GM12874 (cell line): ENCODE results near the gene LMTK3.

Experiments
- CTCF ChIP-seq: IDR thresholded peaks from 2 replicates; pipeline ENCODE4 v1.5.1; 2011; ENCODE audit warnings: low read depth, mild to moderate bottlenecking, control low read depth, low read length, moderate library complexity; ENCODE audit not compliant: insufficient read depth

Gene LMTK3

GRCh38 chr19:48442116-48443035, 69.3 kb downstream of the LMTK3 start:
- no peak for TF ChIP-seq CTCF

- no peak for TF ChIP-seq CTCF
Measured at GRCh38 chr19:48441360-48442050, 70.1 kb downstream of the LMTK3 start.

GRCh38 chr19:48436586-48436985, 75.0 kb downstream of the LMTK3 start:
- TF ChIP-seq CTCF, result no peak
